NT2/D1 (cell line): ENCODE results near the gene UGT1A9.

Experiments
- DNase-seq: peaks from one replicate; pipeline ENCODE4 v3.0.0-alpha.2; 2011; ENCODE audit warnings: low read depth, low spot score
- H3K27me3 ChIP-seq: 2 replicates; pipeline ENCODE4 v1.6.0; 2011; ENCODE audit warnings: mild to moderate bottlenecking; ENCODE audit not compliant: insufficient read length, insufficient read depth
- H3K36me3 ChIP-seq: 2 replicates; pipeline ENCODE4 v1.6.1; 2011; ENCODE audit warnings: mild to moderate bottlenecking, low read length, mixed read lengths; ENCODE audit not compliant: insufficient read depth, insufficient read length
- H3K4me1 ChIP-seq: 2 replicates; pipeline ENCODE4 v1.5.1; 2011; ENCODE audit not compliant: insufficient read depth, insufficient read length
- H3K4me3 ChIP-seq: 2 replicates; pipeline ENCODE4 v1.5.1; 2011; ENCODE audit warnings: low read depth; ENCODE audit not compliant: insufficient read length
- H3K9ac ChIP-seq: 2 replicates; pipeline ENCODE4 v1.6.0; 2011; ENCODE audit warnings: low read depth; ENCODE audit not compliant: insufficient read length
- H3K9me3 ChIP-seq: 2 replicates; pipeline ENCODE4 v1.5.1; 2011; ENCODE audit warnings: mild to moderate bottlenecking, low read length; ENCODE audit not compliant: insufficient read depth
- SUZ12 ChIP-seq: IDR thresholded peaks from 2 replicates; pipeline ENCODE4 v1.6.1; 2011; ENCODE audit not compliant: insufficient read length, insufficient read depth; ENCODE audit errors: extremely low read depth
- YY1 ChIP-seq: IDR thresholded peaks from 2 replicates; pipeline ENCODE4 v1.6.1; 2011; ENCODE audit not compliant: insufficient read length, insufficient read depth
- ZNF274 ChIP-seq: IDR thresholded peaks from 2 replicates; pipeline ENCODE4 v1.6.1; 2011; ENCODE audit warnings: mild to moderate bottlenecking, low read depth, low read length

The UGT1A9 gene

GRCh38 chr2:233680361-233681045 lies 8.8 kb downstream of the UGT1A9 start:
- Histone ChIP-seq H3K4me1 (no peaks in the 10 kb centered on the region), H3K36me3 (no peaks in the 10 kb centered on the region), H3K4me3 (no peak overlapping the region), H3K9me3 (no peaks in the 10 kb centered on the region), H3K9ac (no peak overlapping the region), H3K27me3 (no peaks in the 10 kb centered on the region)
- no peak for DNase-seq
- no peak for TF ChIP-seq YY1
- no peak for TF ChIP-seq SUZ12
- TF ChIP-seq ZNF274, result no peak

- TF ChIP-seq SUZ12 (no peak), YY1 (no peak), ZNF274 (no peak)
- H3K36me3 ChIP-seq, result no peaks in the 10 kb centered on the region
- H3K27me3 ChIP-seq, result no peaks in the 10 kb centered on the region
- H3K4me3 ChIP-seq, result no peak within 1 kb of the TSS
- no peaks in the 10 kb centered on the region for H3K4me1 ChIP-seq
- H3K9ac ChIP-seq, result no peak within 1 kb of the TSS
- no peak for DNase-seq
- H3K9me3 ChIP-seq, result no peaks in the 10 kb centered on the region
These were observed 9.9 kb downstream of the UGT1A9 start, which contains the start of gene UGT1A7 for GRCh38 chr2:233681521-233682099. UGT1A7 (plus strand) TSS chr2:233681901; CDS start chr2:233681938, 37 bp downstream.

- H3K9me3 ChIP-seq, result no peaks in the 10 kb centered on the region
- no peak overlapping the region for H3K9ac ChIP-seq
- H3K36me3 ChIP-seq, result no peaks in the 10 kb centered on the region
- DNase-seq, result no peak
- H3K4me1 ChIP-seq, result no peaks in the 10 kb centered on the region
- no peak for TF ChIP-seq ZNF274
- TF ChIP-seq YY1, result no peak
- TF ChIP-seq SUZ12, result no peak
- H3K27me3 ChIP-seq, result no peaks in the 10 kb centered on the region
- H3K4me3 ChIP-seq, result no peak overlapping the region
These were observed 12.9 kb downstream of the UGT1A9 start for GRCh38 chr2:233684640-233685039.

- Histone ChIP-seq H3K36me3 (no peaks in the 10 kb centered on the region), H3K9me3 (no peaks in the 10 kb centered on the region; the same call in 1 of the 2 replicates), H3K4me1 (no peaks in the 10 kb centered on the region), H3K9ac (no peak overlapping the region), H3K4me3 (no peak overlapping the region), H3K27me3 (no peaks in the 10 kb centered on the region)
- TF ChIP-seq YY1, result no peak
- TF ChIP-seq SUZ12, result no peak
- TF ChIP-seq ZNF274, result no peak
- DNase-seq, result no peak
These were observed 15.2 kb downstream of the UGT1A9 start for GRCh38 chr2:233686928-233687327.

DNA sequence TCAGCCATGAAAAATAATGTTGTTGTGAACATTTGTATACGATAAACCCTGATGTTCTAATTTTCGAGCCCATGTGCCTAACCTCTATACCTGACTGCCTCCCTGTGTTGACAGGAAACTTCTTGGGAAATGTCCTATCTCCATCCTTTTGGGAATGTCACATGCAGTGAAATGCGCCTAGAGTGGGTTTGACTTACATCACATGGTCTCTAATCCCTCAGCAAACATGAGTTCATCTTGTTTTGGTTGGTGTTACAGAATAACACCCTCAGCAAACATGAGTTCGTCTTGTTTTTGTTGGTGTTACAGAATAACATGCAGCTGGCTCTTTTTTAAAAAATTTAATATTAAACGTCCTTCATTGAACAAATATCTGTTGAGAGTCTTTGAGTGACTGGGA lies 16.6 kb downstream of the UGT1A9 start:
- no peaks in the 10 kb centered on the region for H3K4me1 ChIP-seq
- no peaks in the 10 kb centered on the region for H3K27me3 ChIP-seq
- no peak overlapping the region for H3K9ac ChIP-seq
- DNase-seq, result no peak
- no peaks in the 10 kb centered on the region for H3K36me3 ChIP-seq
- TF ChIP-seq SUZ12 (no peak), YY1 (no peak), ZNF274 (no peak)
- no peaks in the 10 kb centered on the region; the same call in 1 of the 2 replicates for H3K9me3 ChIP-seq
- H3K4me3 ChIP-seq, result no peak overlapping the region

GRCh38 chr2:233689031-233689430 lies 17.3 kb downstream of the UGT1A9 start:
- no peak for TF ChIP-seq ZNF274
- no peak for TF ChIP-seq SUZ12
- TF ChIP-seq YY1, result no peak
- H3K27me3 ChIP-seq, result no peaks in the 10 kb centered on the region

DNA sequence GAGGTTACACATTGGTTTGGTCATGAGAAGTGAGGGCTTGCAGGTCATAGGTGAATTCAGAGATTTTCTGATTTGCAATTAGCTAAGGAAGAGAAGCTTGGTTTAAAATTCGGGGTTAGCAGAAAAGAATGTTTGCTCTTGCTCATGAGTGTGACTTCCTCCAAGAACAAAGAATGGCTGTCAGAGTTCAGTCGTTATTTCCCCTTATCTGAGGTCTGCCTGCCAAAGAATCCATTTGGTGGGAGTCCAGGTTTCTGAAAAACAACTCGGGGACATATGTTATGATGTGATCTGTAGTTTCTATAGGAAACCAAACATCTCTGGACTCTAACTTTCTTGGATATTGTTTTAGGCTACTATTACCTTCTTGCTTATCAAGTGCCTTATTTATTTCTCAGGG lies 17.8 kb downstream of the UGT1A9 start:
- no peak for DNase-seq
- no peaks in the 10 kb centered on the region for H3K27me3 ChIP-seq
- no peaks in the 10 kb centered on the region for H3K4me1 ChIP-seq
- H3K4me3 ChIP-seq, result no peak overlapping the region
- H3K36me3 ChIP-seq, result no peaks in the 10 kb centered on the region
- no peaks in the 10 kb centered on the region; the same call in 1 of the 2 replicates for H3K9me3 ChIP-seq
- no peak overlapping the region for H3K9ac ChIP-seq
- TF ChIP-seq YY1, result no peak
- TF ChIP-seq ZNF274, result no peak
- no peak for TF ChIP-seq SUZ12

More at GRCh38 chr2:233689031-233689430, 17.3 kb downstream of the UGT1A9 start:
- H3K9ac ChIP-seq, result no peak overlapping the region
- no peak overlapping the region for H3K4me3 ChIP-seq
- DNase-seq, result no peak
- H3K4me1 ChIP-seq, result no peaks in the 10 kb centered on the region
- no peaks in the 10 kb centered on the region; the same call in 1 of the 2 replicates for H3K9me3 ChIP-seq
- no peaks in the 10 kb centered on the region for H3K36me3 ChIP-seq
